H1 (cell line): ENCODE measurements around the gene PLAC9. TPM values are rescaled to one million over a fixed set of nuclear protein-coding genes. Genes with fewer than 3 reads are reported as not detected.

Experiments
- CTCF ChIA-PET: fragments of 300-600 bp; sonication (Branson Sonifier 250); formaldehyde crosslinking; loops from one replicate; lab custom pipeline; 2021; ENCODE audit not compliant: partially characterized antibody; lab: Charles Lee
- POLR2A ChIA-PET: fragments of 300-600 bp; sonication (Branson Sonifier 250); formaldehyde crosslinking; loops from one replicate; lab custom pipeline; 2021; ENCODE audit warnings: inconsistent platforms; ENCODE audit not compliant: partially characterized antibody; lab: Charles Lee
- DNase-seq, 2 experiments: peaks; one replicate each; pipeline versions ENCODE4 v3.0.0 to v3.0.0-alpha.2; 2010 to 2022; ENCODE audit warnings: low spot score in 2 of 2, low read depth in 1 of 2, mixed read lengths in 1 of 2
- FAIRE-seq: peaks from 2 replicates; lab custom pipeline; 2011; peaks lifted over from hg19 to GRCh38; lab: Jason Lieb, UNC
- H2AFZ ChIP-seq: 2 replicates; pipeline ENCODE4 v1.8.1; 2012; ENCODE audit warnings: low read length, inconsistent platforms
- H2AK5ac ChIP-seq: 2 replicates; pipeline ENCODE4 v1.6.1; 2013; ENCODE audit warnings: low read depth, low read length
- H2BK120ac ChIP-seq: replicated peaks from 2 replicates; pipeline ENCODE3; 2013; ENCODE audit warnings: low read depth, low read length, inconsistent platforms
- H2BK12ac ChIP-seq: 2 replicates; pipeline ENCODE4 v1.6.1; 2013; ENCODE audit warnings: low read depth, low read length
- H2BK15ac ChIP-seq: 2 replicates; pipeline ENCODE4 v1.6.1; 2013; ENCODE audit warnings: low read length
- H2BK20ac ChIP-seq: 2 replicates; pipeline ENCODE4 v1.6.1; 2013; ENCODE audit warnings: low read length
- H2BK5ac ChIP-seq: 2 replicates; pipeline ENCODE4 v1.6.1; 2013; ENCODE audit warnings: low read depth, low read length
- H3K14ac ChIP-seq: 2 replicates; pipeline ENCODE4 v1.6.1; 2013; ENCODE audit warnings: inconsistent platforms; ENCODE audit not compliant: insufficient read length
- H3K18ac ChIP-seq: 2 replicates; pipeline ENCODE4 v1.6.1; 2013; ENCODE audit warnings: low read length; ENCODE audit errors: extremely low read depth
- H3K23ac ChIP-seq: 2 replicates; pipeline ENCODE4 v1.6.1; 2013; ENCODE audit warnings: inconsistent platforms; ENCODE audit not compliant: insufficient read length
- H3K23me2 ChIP-seq: 2 replicates; pipeline ENCODE4 v1.6.1; 2013; ENCODE audit warnings: low read depth, low read length
- H3K27ac ChIP-seq: 2 replicates; pipeline ENCODE4 v1.6.1; 2011; ENCODE audit warnings: low read depth, low read length, inconsistent platforms
- H3K27me3 ChIP-seq, 4 experiments: replicated peaks in 1 of 4; 1 replicate in 1 of 4; 2 replicates in 3 of 4; pipeline versions ENCODE4 v1.6.1 to v1.8.1; 2011 to 2013; ENCODE audit warnings: low read length in 3 of 4, mild to moderate bottlenecking in 3 of 4, inconsistent platforms in 2 of 4, mixed read lengths in 2 of 4, moderate library complexity in 1 of 4; ENCODE audit not compliant: control insufficient read depth in 3 of 4, insufficient read depth in 3 of 4; ENCODE audit errors: extremely low read depth in 1 of 4
- H3K36me3 ChIP-seq, 4 experiments: 2 replicates each; pipeline versions ENCODE4 v1.6.1 to v1.8.1; 2011 to 2013; ENCODE audit warnings: mild to moderate bottlenecking in 4 of 4, low read length in 3 of 4, moderate library complexity in 2 of 4, control low read depth in 1 of 4, inconsistent platforms in 1 of 4; ENCODE audit not compliant: insufficient read depth in 4 of 4, control insufficient read depth in 2 of 4
- H3K4ac ChIP-seq: replicated peaks from 2 replicates; pipeline ENCODE3; 2013; ENCODE audit warnings: low read length, low read depth, mixed read lengths, inconsistent platforms; ENCODE audit not compliant: insufficient read length
- H3K4me1 ChIP-seq, 4 experiments: replicated peaks in 1 of 4; 1 replicate in 1 of 4; 2 replicates in 3 of 4; pipeline versions ENCODE4 v1.6.1 to v1.8.1; 2011 to 2013; ENCODE audit warnings: low read length in 3 of 4, inconsistent platforms in 2 of 4, mixed read lengths in 1 of 4; ENCODE audit not compliant: insufficient read depth in 4 of 4, control insufficient read depth in 3 of 4
- H3K4me2 ChIP-seq, 2 experiments: 2 replicates each; pipeline versions ENCODE4 v1.6.1 to v1.8.1; 2011 to 2013; ENCODE audit warnings: low read depth in 2 of 2, low read length in 2 of 2, control low read depth in 1 of 2, inconsistent platforms in 1 of 2, mild to moderate bottlenecking in 1 of 2; ENCODE audit not compliant: insufficient read depth in 1 of 2
- H3K4me3 ChIP-seq, 4 experiments: fragments of 200-600, 300-600 bp in 1 of 4; sonication (generic), shearing (Covaris generic), sonication (Bioruptor Twin) in 1 of 4; 2 replicates each; pipeline versions ENCODE4 v1.5.1 to v1.8.1; 2011 to 2016; ENCODE audit warnings: low read length in 4 of 4, low read depth in 3 of 4, control low read depth in 2 of 4, inconsistent platforms in 2 of 4, mild to moderate bottlenecking in 2 of 4, mixed read lengths in 1 of 4, moderate library complexity in 1 of 4; ENCODE audit not compliant: insufficient read depth in 2 of 4; ENCODE audit errors: extremely low read depth in 1 of 4
- H3K56ac ChIP-seq: replicated peaks from 2 replicates; pipeline ENCODE3; 2013; ENCODE audit warnings: low read depth, mild to moderate bottlenecking, mixed read lengths, low read length, inconsistent platforms; ENCODE audit not compliant: insufficient read length
- H3K79me1 ChIP-seq: 2 replicates; pipeline ENCODE4 v1.6.1; 2013; ENCODE audit warnings: low read depth, low read length, control low read depth
- H3K79me2 ChIP-seq, 2 experiments: 2 replicates each; pipeline versions ENCODE4 v1.6.1 to v1.8.1; 2012 to 2013; ENCODE audit warnings: low read length in 2 of 2, mild to moderate bottlenecking in 2 of 2, inconsistent platforms in 1 of 2; ENCODE audit not compliant: insufficient read depth in 2 of 2, control insufficient read depth in 1 of 2
- H3K9ac ChIP-seq, 4 experiments: replicated peaks in 1 of 4; 1 replicate in 1 of 4; 2 replicates in 3 of 4; pipeline versions ENCODE4 v1.6.1 to v1.8.1; 2011 to 2013; ENCODE audit warnings: low read depth in 3 of 4, low read length in 3 of 4, control low read depth in 2 of 4, mild to moderate bottlenecking in 2 of 4, moderate library complexity in 2 of 4, inconsistent platforms in 1 of 4; ENCODE audit errors: extremely low read depth in 1 of 4
- H3K9me3 ChIP-seq, 2 experiments: 2 replicates each; pipeline versions ENCODE4 v1.6.1 to v1.8.1; 2012 to 2013; ENCODE audit warnings: mild to moderate bottlenecking in 2 of 2, moderate library complexity in 2 of 2, control low read depth in 1 of 2, inconsistent platforms in 1 of 2, low read depth in 1 of 2, low read length in 1 of 2, mixed read lengths in 1 of 2; ENCODE audit not compliant: insufficient read depth in 2 of 2
- H4K20me1 ChIP-seq, 2 experiments: replicated peaks in 1 of 2; 2 replicates each; pipeline versions ENCODE3 to v1.8.1; 2011 to 2013; ENCODE audit warnings: inconsistent platforms in 2 of 2, low read length in 2 of 2, mild to moderate bottlenecking in 1 of 2; ENCODE audit not compliant: insufficient read depth in 2 of 2, control insufficient read depth in 1 of 2
- H4K5ac ChIP-seq: 2 replicates; pipeline ENCODE4 v1.6.1; 2013; ENCODE audit warnings: low read length, low read depth, mixed read lengths, inconsistent platforms; ENCODE audit not compliant: insufficient read length
- H4K8ac ChIP-seq: 2 replicates; pipeline ENCODE4 v1.8.0; 2013; ENCODE audit warnings: mild to moderate bottlenecking, moderate library complexity, low read length, inconsistent platforms; ENCODE audit not compliant: insufficient read depth; ENCODE audit errors: extremely low read depth
- H4K91ac ChIP-seq: replicated peaks from 2 replicates; pipeline ENCODE3; 2013; ENCODE audit warnings: low read length, mixed read lengths, inconsistent platforms; ENCODE audit not compliant: insufficient read length
- ASH2L ChIP-seq: fragments of 200-600, 300-600 bp; sonication (generic); IDR thresholded peaks from one replicate; pipeline ENCODE4 v1.7.1; 2017; ENCODE audit warnings: low read length
- CBX5 ChIP-seq: fragments of 300-800, 300-1000 bp; sonication (generic); IDR thresholded peaks from 2 replicates; pipeline ENCODE4 v1.7.1; 2016; ENCODE audit warnings: antibody characterized with exemption, low read length, low read depth
- KDM1A ChIP-seq: fragments of 200-600, 300-600 bp; sonication (generic); IDR thresholded peaks from 2 replicates; pipeline ENCODE4 v1.7.1; 2016; ENCODE audit warnings: mild to moderate bottlenecking, low read length, borderline replicate concordance
- KDM5A ChIP-seq: fragments of 200-600 bp; IDR thresholded peaks from 2 replicates; pipeline ENCODE4 v1.7.1; 2012; ENCODE audit warnings: mild to moderate bottlenecking, low read length, inconsistent platforms, mixed read lengths
- NANOG ChIP-seq: IDR thresholded peaks from 2 replicates; pipeline ENCODE4 v1.6.1; 2011; ENCODE audit warnings: low read length, low read depth, mild to moderate bottlenecking, inconsistent platforms; ENCODE audit not compliant: insufficient read depth, poor library complexity, severe bottlenecking
- RXRA ChIP-seq: IDR thresholded peaks from 2 replicates; pipeline ENCODE4 v1.6.1; 2011; ENCODE audit warnings: low read depth, mild to moderate bottlenecking, low read length, moderate library complexity; ENCODE audit not compliant: insufficient read depth
- SIN3A ChIP-seq, 2 experiments: IDR thresholded peaks in 1 of 2; conservative IDR thresholded peaks in 1 of 2; 2 replicates each; pipeline ENCODE4 v1.6.1; 2011 to 2012; ENCODE audit warnings: low read length in 2 of 2, improper control_type of control experiment in 1 of 2, low read depth in 1 of 2, mild to moderate bottlenecking in 1 of 2
- SP4 ChIP-seq: IDR thresholded peaks from 2 replicates; pipeline ENCODE4 v1.6.1; 2012; ENCODE audit warnings: low read length, inconsistent platforms
- SRF ChIP-seq: IDR thresholded peaks from 2 replicates; pipeline ENCODE4 v1.6.1; 2011; ENCODE audit warnings: mild to moderate bottlenecking, low read depth, low read length, moderate library complexity
- WGBS, 2 experiments: shearing (Covaris generic) in 1 of 2; methylation state at CpG; one replicate each; pipeline versions ENCODE4 v1.1.6 to v1.1.7; 2013 to 2015; ENCODE audit warnings: low lambda C conversion rate in 2 of 2, mixed read lengths in 2 of 2, inconsistent platforms in 1 of 2, low coverage in 1 of 2, missing lambda C conversion rate in 1 of 2; ENCODE audit not compliant: insufficient replicate concordance in 2 of 2, insufficient coverage in 1 of 2, insufficient read length in 1 of 2; ENCODE audit errors: extremely low coverage in 1 of 2, missing lambda C conversion rate in 1 of 2; 5-methylcytosine and 5-hydroxymethylcytosine counted together
- polyA plus RNA-seq, 7 experiments: library from polyadenylated mRNA; depleted of rRNA in 3 of 7; stranded (reverse) in 5 of 7; unstranded in 2 of 7; fragments of >200 nt in 5 of 7; fragments of 200-250 nt in 2 of 7; gene quantifications; 1 replicate in 5 of 7; 2 replicates in 1 of 7; 4 replicates in 1 of 7; pipeline versions ENCODE4 v1.2.1 to v1.2.3, GENCODE V29; 2011 to 2013; ENCODE audit warnings: missing spikeins in 2 of 7, mixed read lengths in 2 of 7
- total RNA-seq: library from RNA; stranded (reverse); fragmentation: NEBNext Ultra II Directional; extraction: Animal tissue kit (Norgen Biotek cat#: 25700); gene quantifications from 2 replicates; pipeline ENCODE4 v1.2.1, GENCODE V29; 2021
- TF ChIP-seq, protein P1 (sequence below): IDR thresholded peaks from 2 replicates; pipeline ENCODE4 v1.6.1; 2012; ENCODE audit warnings: low read length, inconsistent platforms

Gene PLAC9
- total and polyA plus RNA-seq, 2 of the 8 experiments (the other 6 are each of a cell fraction or from before 2014, with no cell fraction given) = 8.4 to 16.7 TPM

DNA sequence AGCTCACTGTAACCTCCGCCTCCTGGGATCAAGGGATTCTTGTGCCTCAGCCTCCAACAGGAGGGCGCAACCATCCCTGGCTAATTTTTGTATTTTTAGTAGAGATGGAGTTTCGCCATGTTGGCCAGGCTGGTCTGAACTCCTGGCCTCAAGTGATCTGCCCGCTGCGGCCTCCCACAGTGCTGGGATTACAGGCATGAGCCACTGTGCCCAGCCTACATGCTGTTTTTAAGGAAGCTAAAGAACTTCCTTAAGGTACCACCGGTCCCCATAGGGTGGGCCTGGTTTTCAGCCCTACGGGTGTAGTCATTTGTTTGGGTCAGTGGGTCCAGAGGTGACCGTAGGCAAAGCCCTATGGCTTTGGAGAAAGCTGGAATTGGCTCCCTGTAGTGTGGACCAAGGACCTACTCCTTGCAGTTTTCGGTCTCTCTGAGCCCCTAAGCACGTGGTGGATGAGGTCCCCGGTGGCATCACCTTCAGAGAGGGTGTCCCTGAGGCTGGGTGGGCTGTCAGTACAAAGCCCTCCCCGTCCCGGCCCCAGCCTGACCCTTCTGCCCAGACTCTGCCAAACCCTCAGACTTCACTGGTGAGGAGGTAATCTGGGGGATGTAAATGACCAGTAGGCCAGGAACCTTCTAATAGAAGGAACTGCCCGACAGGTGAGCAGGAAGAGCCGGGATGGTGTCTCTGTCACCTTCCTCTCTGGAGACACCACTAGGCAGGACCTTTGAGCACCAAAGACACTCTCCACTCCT lies 42.3 kb downstream of the PLAC9 start:
- Histone ChIP-seq H2BK20ac (no peak overlapping the region), H3K4me3 (no peak overlapping the region), H4K91ac (no peak overlapping the region), H3K36me3 (no peaks in the 10 kb centered on the region), H3K27me3 (no peaks in the 10 kb centered on the region), H4K5ac (no peak overlapping the region), H3K56ac (no peak overlapping the region), H3K4me2 (no peak overlapping the region), H3K9me3 (no peaks in the 10 kb centered on the region), H2AK5ac (no peak overlapping the region), H2BK120ac (no peak overlapping the region), H4K8ac (no peak overlapping the region), H2BK15ac (no peak overlapping the region), H3K14ac (no peak overlapping the region), H3K27ac (no peak overlapping the region), H2BK5ac (no peak overlapping the region), H3K4me1 (peaks cover 4 to 19% (median 9%) of the 10 kb centered on the region in 4 experiments), H3K9ac (no peak overlapping the region), H3K79me1 (peaks cover 4% of the 10 kb centered on the region), H3K18ac (no peak overlapping the region), H2BK12ac (no peak overlapping the region), H3K79me2 (no peaks in the 10 kb centered on the region), H2AFZ (no peak overlapping the region), H4K20me1 (peaks cover 2 to 4% of the 10 kb centered on the region in 2 experiments), H3K4ac (no peak overlapping the region), H3K23me2 (no peaks in the 10 kb centered on the region), H3K23ac (no peak overlapping the region)
- ChIA-PET CTCF (interaction anchor here (1.5 to 7.8 kb wide), 4 partner anchors 12 to 47 kb away, joined by 3 to 66 read pairs (median 18); no protein-coding TSS in a partner anchor), POLR2A (interaction anchor here (1.0 to 1.4 kb wide), 2 partner anchors 10 to 11 kb away, joined by 3 to 4 read pairs; no protein-coding TSS in a partner anchor)
- FAIRE-seq (no peak), DNase-seq (no peak)
- 83% methylated on average over 15 of the region's 15 CpGs; no CpG with 5 or more reads in 1 of the 2 experiments for WGBS, 2 experiments
- TF ChIP-seq CBX5 = no peak
- TF ChIP-seq RXRA = no peak
- TF ChIP-seq SP4 = no peak
- no peak for TF ChIP-seq NANOG
- TF ChIP-seq KDM5A = no peak
- TF ChIP-seq ASH2L = no peak
- TF ChIP-seq, protein P1, sequence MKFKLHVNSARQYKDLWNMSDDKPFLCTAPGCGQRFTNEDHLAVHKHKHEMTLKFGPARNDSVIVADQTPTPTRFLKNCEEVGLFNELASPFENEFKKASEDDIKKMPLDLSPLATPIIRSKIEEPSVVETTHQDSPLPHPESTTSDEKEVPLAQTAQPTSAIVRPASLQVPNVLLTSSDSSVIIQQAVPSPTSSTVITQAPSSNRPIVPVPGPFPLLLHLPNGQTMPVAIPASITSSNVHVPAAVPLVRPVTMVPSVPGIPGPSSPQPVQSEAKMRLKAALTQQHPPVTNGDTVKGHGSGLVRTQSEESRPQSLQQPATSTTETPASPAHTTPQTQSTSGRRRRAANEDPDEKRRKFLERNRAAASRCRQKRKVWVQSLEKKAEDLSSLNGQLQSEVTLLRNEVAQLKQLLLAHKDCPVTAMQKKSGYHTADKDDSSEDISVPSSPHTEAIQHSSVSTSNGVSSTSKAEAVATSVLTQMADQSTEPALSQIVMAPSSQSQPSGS = no peak
- TF ChIP-seq KDM1A = no peak
- TF ChIP-seq SRF = no peak
- TF ChIP-seq SIN3A (conservative IDR thresholded peaks at IDR 0.05 in 1 of 2, IDR thresholded peaks at IDR 0.05 in 1 of 2; ENCODE audit: low read depth in 1 of 2, low read length in 2 of 2) = no peak
